ENCODE results near the gene RABGGTA.

The RABGGTA gene

DNA sequence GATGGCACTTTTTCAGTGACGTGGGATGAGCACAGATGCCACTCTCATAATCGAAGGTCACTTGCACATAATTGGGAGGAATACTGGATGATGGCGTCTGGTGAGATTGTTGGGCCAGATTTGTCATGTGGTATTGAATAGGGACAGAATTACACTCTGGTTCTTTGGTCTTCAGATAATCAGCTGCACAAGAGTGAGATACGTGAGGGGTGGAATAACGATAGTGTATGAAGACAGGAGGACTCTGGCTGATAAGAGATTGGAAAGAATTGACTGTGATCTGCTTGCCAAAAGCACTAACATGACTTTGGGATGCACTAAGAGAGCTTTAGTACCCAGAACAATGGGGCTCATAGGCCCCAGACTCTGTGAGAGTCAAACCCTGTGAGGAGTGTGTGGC lies 7.0 kb upstream of the RABGGTA start:
- DNase-seq: no peak

DNA sequence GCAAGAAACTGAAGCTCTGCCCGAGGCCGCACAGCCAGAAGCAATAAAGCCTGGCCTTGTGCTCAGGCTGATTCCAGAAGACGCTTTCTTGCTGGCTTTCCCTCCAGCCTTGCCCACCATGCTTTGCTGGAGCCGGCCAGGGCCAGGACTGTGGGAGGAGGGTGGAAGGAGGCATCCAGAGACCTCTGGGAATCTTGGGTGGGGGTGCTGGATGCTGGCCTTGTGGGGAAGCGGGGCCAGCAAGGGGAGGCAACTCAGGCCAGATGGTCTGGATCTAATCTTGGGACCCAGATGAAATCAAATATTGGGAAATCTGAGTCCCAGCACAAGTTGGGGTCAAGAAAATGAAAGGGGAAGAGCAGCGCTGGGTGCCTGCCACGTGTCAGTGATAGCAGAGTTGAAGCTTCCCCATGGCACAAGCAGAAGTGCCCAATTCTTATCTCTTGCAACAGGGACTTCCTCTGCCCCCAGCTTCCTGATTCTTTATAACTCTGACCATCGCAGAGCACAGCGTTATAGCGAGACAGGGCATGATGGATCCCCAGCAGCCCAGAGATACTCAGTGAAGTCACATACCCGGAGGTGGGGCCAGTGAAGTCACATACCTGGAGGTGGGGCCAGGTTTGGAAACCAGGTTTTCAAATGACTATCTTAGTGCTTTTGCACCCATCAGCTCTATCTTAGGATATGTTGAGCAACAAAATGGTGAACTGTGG lies 6.4 kb upstream of the RABGGTA start:
- DNase-seq: no peak

DNA sequence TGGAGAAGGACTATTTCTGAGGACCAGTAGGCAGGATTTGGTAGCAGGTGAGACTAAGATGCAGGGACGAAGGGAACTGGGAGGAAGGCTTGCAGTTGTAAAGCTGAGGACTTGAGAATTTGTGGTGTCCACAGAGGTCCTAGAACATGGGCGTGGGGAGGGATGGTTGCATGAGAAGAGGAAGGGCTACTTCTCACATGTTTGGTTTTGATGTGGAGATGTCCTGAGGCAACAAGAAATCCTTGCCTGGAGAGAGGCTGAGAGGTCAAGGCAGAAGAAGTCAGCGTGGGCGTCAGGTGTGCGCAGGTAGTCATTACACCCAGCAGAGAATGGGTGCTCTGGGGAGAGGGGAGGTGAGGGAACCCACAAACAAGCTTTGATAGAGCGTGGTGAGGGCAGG lies 5.7 kb upstream of the RABGGTA start:
- no peak for DNase-seq

DNA sequence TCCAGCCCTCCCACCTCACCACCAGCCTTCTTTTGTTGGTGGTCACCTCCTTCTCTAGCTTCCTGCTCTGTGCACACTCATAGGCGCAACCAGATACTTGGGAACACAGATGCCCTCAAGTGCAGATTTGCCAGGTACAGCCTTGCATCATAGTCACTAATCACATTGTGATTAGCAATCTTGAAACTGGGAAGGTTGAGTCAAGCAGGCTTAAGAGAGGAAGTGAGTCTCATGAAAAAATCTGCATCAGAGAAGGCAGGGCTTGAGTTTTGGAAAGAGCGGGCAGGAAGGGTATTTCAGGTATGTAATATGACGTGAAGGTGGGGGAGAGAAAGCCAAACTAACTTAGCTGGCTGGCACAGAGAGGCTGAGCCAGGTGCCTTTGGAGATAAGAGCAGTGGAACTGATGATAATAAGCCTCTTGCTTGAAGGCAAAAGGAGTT lies 2.7 kb upstream of the RABGGTA start:
- DNase-seq: no peak

DNA sequence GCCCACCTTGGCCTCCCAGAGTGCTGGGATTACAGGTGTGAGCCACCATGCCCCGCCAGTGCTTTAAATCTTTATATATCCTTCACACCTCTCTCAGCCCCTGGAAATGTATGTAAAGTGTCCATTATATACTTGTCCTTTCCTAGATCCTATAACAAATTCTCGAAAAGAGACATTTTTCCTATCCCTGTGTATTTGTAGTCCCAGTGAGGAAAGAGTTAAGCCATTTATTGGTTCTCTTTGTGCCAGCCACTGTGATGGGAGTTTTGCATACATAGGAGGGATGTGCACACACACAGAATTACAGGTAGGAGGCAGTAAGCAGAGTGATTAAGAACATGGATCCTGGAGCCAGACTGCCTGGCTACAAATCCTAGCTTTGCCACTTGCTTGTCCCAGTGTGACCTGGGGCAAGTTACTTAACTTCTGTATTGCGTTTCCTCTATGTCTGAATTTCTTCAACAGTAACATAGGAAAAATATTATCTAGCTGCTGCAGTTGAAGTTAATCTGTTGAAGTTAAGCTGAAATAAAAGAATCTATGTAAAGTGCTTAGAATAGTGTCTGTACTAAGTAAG lies 2.1 kb upstream of the RABGGTA start:
- no peak for DNase-seq

DNA sequence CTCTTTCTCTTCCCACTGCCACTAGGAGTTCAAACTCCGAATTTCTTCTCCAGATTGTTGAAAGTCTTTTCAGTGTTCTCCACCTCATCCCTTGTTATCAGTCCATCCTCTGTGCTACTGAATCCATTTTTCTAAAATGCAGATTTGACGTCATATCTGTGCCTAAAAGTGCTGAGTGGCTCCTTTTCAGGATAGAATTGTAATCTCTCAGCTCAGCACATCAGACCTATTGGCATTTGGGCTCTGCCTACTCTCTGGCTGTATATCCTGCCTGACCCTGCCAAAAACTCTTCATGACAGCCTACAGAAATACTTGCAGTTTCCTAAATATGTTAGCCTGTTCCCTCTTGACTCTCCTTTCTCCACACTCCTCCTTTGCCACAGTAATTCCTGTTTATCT lies 1.1 kb upstream of the RABGGTA start:
- no peak for DNase-seq

DNA sequence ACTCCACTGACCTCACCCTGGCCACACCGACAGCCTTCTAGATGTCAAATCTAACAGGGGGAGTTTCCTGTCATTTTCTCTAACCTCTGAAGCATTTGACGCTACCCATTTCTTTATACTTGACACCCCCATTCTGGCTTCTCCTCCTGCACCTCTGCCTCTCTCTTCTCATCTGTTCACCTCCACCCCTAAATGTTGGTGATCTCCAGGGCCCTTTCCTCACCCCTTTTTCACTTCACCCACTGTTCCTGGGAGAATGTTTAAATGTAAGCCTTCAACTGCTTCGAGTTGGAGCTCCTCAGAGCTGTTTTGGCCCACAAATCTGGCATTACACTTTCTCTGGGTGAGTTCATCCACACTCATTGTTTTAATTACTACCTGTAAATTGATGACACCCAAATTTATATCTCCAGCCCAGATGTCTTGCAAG lies 452 bp upstream of the RABGGTA start:
- DNase-seq: no peak

DNA sequence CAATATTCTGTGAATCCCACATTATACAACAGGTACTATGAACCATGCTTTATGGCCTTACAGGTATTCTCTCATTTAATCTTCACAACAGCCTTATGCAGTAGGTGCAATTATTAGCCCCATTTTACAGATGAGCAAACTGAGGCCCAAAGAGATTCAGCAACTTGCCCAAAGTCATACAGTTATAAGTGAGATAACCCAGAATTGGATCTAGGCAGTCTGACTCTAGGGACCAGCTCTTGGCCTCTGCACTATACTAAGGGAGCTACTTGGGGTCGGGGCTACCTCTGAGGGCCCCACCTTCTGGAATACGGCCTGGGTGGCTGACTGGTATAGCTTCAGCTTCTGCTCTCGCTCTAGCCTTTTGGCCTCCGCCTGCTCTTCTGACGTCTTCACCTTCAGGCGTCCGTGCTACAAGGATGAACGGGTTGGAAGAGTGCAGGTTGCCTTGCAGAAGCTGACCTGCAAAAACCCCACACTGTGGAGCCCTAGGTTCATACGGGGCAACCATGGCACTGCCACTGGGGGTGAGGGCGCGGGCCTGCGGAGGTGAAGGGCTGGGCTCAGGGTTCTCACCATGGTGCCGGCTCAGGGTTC lies 762 bp downstream of the RABGGTA start:
- no peak for DNase-seq

DNA sequence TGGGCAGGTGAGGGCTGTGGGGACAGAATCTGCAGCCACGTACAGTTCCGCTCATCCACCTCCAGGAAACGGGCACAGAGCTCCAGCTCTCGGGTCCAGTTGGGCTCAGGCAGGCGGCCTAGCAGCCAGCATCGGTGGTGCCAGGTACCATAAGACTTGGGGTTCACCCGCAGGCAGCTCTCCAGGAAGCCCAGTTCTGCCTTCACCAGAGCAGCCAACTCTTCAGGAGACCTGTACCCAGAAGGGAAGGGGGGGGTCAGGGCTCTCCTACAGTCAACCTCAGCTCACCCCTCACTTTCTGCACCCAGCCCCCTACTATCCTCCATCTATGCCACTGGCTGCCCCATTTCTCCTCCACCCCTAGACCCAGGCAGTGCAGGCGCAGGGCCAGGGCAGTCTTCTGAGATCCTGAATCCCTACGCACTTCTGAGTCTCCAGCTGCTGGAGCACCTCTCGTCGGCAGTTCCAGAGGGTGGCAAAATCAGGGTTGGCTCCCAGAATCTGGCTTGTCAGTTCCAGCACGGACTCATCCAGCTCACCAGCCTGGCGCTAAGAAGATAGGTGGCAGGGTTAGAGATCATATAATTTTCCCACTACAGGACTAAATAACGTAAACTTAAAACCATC lies 1.4 kb downstream of the RABGGTA start:
- no peak for DNase-seq

DNA sequence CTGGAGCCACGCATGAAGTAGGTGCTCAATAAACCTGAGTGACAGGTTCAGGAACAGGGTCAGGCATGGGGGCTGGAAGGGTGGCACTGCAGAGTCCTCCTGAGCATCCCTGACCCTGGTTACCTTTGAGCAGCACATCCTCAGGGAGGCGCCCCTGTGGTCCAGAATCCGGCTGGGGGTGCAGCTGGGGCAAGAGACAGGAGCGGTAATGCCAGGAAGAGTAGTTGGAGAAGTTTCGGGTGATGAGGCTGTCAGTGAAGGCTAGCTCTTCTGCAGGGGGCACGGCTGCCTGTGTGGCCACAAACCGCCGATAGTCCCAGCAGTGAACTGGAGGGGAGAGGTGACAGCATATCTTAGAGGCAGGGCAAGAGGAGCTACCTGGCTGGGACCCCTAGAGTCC lies 2.0 kb downstream of the RABGGTA start:
- no peak for DNase-seq

DNA sequence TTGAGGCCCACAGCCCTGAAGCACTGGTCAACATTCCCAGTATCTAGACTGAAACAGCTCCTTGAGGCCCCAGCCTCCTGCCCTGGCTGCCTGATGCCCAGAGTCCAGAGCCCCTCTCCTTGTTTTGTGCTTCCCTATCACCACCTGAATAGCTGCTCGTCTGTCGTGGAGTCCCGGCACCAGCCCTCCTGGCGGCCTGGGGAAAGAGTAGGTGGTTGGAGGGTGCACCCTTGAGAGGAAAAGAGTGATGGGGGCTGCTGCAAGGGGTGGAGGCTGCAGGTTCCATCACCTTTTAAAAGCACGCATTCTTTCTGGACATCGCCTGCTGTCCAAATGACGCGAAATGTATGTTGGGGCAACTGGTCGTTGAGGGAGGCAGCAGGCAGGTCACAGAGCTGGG lies 3.2 kb downstream of the RABGGTA start:
- DNase-seq: no peak

DNA sequence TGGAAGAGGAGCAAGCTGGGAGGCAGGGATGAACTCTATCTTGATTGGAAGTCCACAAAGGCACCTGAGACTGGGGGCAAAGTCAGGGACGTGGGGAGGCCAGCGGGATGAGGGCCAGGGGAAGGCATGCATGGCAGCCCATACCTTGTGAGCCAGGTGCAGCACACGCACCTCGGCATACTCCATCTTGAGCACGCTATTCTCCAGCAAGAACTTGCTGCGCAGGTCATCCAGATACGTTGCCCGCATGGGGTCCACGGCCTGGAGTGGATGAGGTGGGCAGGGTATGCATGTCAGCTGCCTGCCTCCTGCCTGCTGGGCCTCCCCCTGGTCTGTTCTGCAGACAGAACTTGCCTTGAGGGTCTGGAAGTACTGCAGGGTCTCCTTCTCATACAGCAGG lies 3.9 kb downstream of the RABGGTA start:
- no peak for DNase-seq

DNA sequence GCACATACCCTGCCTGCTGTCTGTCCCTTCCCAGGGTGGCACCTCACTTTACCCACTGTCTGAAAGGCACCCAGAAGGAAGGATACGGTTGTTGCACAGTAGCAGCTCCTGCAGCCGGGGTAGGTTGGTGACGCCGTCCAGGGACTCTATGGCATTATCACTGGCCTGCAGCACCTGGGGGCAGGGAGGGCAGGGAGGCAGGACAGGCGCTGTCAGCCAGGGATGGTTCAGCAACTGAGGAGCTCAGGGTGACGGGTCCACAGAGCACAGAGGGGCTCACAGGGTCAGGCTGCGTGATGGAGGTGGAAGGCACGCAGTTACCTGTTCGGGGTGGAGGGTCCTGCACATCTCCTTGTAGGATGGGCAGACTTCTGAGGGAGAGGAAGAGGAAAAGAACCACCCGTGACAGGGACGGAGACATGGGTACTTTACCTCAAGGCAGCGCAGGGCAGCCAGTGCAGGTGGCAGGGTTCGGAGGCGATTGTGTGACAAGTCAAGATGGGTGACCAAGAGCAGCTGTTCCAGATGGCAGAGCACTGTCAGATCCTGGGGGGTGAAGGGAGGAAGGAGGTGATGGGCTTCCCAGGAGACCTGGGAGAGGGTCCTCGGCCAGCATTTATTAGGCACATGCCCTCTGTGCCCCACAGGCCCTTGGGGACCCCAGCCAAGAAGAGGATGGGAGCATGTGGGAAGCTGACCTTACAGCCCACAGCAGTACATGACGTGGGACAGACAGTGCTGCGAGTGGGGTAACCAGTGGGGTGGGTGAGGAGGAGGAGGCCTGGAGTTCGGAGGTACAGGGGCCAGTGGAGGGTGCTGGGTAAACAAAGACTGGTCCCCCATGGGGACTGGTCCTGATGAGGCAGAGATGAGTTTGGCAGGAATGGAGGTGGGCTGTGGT lies 4.8 kb downstream of the RABGGTA start:
- DNase-seq: no peak

DNA sequence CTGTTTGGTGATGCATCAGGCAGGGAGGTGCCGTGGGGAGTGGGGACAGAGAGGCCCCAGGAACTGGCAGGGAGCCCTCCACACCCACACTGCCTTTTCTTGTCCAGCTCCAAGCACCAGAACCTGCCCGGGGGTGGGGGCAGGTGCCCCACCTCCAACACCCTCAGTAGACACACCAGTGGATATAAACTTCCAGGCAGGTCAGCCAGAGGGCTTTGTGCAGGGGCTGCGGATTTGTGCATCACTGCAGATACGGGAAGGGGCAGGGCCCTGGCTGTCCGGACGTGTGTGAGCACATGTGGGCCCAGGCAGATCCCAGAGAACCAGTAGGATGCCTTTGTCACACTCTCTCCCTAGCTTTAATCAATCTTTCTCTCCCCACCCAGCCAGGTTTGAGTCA lies 7.1 kb downstream of the RABGGTA start:
- no peak for DNase-seq

DNA sequence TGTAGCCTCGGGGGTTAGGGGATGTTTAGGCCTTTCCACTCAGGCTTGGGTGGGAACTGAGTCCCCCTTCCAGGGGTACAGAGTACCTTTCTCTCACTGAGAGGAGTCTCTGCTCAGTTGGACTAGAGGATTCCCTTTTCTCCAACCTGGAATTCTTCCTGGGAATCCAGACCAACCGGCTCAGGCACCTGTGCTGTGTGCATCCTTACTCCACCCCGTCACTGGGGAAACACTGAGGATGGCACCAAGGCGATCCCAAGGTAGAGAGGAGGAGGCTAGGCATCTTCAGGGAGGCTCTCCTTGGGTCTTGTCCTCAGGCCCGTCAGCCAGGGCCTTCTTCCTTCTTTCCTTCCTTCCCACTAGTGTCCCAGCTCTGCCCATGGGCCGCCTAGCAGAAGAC lies 7.5 kb downstream of the RABGGTA start:
- peak; percentile 76 for DNase-seq

DNA sequence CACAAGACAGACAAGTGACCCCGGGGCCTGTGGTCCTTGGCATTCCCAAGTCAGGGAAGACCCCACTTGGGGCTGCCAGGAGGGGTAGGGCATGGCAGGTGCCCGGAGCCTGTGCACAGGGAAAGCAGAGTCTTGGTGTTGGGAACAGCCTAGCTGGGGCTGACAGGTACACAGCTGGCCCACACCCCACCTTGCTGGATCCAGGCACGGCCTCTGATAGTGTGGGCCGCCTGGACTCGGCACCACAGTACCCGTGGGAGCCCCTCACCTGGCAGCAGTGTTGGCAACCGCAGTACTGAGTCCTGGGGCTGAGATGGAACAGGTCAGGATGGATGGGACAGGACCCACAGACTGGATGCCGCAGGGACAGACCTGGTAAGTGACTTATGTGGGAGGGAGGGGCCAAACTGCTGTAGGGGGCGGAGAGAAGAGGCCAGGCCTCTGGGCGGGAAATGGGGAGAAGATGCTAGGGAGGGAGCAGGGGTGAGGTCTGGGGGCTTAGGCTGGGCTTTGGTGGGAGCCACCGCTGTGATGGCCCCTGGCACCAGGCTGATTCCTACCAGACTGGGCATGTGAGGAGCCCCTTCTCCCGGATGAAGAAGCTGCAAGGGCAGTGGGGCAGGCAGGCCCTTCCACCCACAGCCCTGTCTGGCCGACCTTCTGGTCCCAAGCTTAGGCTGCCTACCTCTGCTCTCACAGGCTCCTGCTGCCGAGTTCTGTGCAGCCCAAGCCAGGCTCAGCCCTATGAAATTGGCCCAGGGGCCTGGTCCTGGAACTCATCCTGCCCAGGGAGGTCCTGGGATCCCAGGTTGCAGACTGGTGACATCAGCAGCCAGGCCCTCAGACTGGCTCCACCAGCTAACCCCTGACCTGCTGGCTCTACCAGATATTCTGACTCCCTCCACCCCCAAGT lies 8.3 kb downstream of the RABGGTA start, which contains the start of gene TGM1:
Gene TGM1 (minus strand): TSS at position 357 of the 913 bp plus-strand sequence. CDS start 825 bp downstream, outside the sequence.
- peak; percentile 95 for DNase-seq

DNA sequence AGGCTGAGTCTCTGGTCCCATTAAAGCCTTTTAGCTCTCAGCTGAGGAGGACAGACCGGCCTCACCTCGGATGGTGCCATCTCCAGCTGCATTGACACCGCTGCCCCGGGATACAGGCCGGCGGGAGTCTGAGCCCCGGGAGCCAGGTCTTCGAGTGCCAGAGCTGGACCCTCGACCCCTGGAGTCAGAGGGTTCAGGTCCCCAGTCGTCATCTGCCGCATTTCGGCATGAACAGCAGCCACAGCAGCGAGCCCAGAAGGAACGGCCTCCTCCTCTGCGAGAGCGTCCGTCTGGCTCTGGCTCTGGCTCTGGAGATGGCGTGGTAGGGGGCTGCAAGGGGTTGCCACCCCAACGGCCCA lies 9.4 kb downstream of the RABGGTA start:
- DNase-seq: no peak

DNA sequence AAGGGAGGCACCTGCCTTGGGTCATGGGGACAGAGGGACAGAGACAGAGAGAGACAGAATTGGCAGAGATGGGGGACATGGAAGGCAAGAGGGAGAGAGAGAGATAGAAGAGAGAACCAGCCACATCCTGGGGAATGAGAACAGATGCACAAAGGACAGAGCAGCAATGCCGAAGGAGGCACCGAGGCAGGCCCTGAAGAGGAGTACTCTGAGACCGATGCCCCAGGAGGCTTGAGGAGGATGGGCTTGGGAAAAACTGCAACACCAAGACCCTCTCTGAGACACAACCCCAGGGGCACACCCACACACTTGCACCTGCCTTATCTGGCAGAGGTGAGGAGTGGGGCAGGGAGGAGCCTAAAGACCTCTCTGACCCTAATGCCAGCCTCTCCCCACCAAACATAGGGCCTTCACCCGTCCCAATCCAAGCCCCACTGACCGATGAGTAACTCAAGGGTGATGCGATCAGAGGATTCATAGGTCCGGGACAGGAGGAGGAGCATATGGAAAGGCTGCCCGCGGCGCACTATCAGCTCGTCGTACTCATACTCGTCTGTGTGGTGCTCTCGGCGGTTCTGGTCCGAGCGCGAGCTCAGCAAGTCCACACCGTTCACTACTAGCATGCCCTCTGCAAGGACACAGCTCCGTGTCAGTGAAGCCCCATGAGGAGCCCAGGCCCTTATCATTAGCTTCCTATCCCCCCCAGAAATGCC lies 10.0 kb downstream of the RABGGTA start:
- no peak for DNase-seq

DNA sequence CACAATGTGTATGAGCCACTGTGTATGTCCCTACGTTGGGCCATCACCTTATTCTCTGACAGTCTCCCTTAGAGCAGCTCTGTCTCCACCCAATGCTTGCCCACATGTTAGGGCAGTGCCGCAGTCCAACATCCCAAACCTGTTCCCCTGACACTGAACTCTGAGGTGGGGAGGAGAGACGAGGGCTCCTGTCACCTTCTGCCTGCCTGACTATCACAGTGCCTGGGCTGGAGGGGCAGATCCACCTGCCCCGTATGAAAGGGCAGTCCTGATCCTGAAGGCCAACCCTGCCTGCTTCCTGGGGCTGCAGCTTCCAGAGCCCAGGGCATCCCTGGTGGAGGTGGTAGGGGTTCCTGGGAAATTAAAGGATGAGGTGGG lies 10.6 kb downstream of the RABGGTA start:
- no peak for DNase-seq

DNA sequence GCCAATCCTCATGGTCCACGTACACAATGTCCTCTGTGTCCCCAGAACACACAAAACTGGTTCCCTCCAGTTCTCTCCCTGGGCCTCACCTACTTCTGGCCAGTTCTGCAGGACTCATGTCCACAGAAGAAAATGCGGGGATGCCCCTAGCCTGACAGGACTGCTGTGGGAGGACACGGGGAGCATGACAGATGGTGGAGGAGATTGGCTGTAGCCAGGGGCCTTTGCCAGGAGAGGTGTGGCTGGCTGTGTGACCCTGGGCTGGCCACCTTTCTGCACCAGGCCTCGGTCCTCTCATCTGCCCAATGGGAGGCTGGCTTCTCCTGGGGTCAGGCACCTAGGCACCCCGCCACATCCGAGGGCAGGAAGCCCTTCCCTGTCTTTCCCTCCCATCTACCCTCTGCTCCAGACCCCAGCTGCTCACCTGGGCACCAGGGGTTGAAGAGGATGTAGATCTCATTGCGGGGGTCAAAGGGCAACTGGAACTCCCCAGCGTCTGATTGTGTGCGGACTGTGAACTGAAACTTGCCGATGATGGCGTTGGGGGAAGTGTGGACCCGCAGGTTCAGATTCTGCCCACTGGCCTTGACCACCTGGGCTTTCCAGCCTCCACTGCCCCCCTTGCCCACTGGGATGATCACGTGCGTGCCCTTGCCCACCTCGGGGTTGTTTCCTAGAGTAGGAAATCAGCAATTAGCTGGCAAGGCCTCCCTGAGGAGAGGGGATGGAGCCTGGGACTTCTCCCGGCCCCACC lies 11.2 kb downstream of the RABGGTA start:
- DNase-seq: no peak
